ENCODE data around the gene AUH.

The AUH gene

DNA sequence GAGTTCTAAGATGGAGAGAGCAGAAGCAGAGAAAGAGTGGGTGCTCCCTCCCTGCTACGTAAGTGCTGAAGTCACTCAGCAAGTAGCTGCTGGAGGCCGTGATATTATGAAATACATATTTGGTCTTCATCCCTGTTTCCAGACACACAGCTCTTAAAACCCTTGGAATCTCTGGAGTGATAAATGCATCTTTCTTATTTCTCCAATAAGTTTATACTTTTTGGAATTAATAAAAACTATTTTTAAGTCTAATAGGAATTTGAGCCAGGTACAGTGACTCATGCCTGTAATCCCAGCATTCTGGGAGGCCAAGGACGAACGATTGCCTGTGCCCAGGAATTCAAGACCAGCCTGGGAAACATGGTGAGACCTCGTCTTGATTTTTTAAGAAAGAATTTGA, 60.6 kb downstream of the AUH start:
- no peak for DNase-seq (ENCODE audit: low read depth)
- H3K4me3 ChIP-seq (ENCODE audit: low read depth, low read length) = no peak overlapping the region
- TF ChIP-seq, protein P1, sequence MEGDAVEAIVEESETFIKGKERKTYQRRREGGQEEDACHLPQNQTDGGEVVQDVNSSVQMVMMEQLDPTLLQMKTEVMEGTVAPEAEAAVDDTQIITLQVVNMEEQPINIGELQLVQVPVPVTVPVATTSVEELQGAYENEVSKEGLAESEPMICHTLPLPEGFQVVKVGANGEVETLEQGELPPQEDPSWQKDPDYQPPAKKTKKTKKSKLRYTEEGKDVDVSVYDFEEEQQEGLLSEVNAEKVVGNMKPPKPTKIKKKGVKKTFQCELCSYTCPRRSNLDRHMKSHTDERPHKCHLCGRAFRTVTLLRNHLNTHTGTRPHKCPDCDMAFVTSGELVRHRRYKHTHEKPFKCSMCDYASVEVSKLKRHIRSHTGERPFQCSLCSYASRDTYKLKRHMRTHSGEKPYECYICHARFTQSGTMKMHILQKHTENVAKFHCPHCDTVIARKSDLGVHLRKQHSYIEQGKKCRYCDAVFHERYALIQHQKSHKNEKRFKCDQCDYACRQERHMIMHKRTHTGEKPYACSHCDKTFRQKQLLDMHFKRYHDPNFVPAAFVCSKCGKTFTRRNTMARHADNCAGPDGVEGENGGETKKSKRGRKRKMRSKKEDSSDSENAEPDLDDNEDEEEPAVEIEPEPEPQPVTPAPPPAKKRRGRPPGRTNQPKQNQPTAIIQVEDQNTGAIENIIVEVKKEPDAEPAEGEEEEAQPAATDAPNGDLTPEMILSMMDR (IDR thresholded peaks at IDR 0.05; ENCODE audit: control insufficient read depth, extremely low read depth, insufficient read depth) = no peak

DNA sequence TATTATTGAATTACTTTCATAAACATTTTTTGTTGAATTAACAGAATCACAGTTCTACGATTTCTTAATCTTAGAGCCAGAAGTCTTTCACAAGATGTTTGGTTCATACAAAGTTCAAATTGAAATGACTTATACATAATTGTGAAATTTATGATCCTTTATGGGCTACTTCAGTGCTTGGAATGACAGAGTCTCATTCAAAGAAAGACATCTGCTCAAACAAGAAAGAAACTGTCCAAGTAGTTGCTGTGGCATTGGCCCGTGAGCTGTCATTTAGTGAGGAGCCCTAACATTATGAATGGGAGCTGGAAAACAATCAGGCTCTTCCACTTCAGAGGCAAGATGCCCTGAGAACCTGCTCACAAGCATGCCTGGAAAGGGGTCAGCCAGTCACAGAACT, 63.4 kb downstream of the AUH start:
- no peak for DNase-seq (ENCODE audit: low read depth)
- TF ChIP-seq, protein P1 (IDR thresholded peaks at IDR 0.05; ENCODE audit: control insufficient read depth, extremely low read depth, insufficient read depth) = no peak
- H3K4me3 ChIP-seq (ENCODE audit: low read depth, low read length) = no peak overlapping the region

DNA sequence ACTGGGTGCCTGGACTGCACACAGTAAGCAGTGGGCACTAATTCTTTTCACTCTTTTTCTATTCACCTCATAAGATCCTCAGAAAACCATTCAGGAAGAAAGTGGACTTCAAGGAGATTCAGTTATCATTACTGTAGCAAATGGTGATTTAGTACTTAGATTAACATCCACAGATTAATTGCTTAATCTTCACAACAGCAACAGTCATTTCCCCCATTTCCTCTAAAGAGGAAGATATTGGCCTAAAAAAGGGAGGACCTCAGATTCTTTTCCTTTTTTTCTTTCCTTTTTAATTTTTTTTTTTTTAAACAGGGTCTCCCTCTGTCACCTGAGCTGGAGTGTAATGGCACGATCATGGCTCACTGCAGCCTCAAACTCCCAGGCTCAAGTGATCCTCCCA, 64.4 kb downstream of the AUH start:
- H3K4me3 ChIP-seq (ENCODE audit: low read depth, low read length) = no peak overlapping the region
- DNase-seq (ENCODE audit: low read depth) = no peak
- TF ChIP-seq, protein P1 (IDR thresholded peaks at IDR 0.05; ENCODE audit: control insufficient read depth, extremely low read depth, insufficient read depth) = no peak

DNA sequence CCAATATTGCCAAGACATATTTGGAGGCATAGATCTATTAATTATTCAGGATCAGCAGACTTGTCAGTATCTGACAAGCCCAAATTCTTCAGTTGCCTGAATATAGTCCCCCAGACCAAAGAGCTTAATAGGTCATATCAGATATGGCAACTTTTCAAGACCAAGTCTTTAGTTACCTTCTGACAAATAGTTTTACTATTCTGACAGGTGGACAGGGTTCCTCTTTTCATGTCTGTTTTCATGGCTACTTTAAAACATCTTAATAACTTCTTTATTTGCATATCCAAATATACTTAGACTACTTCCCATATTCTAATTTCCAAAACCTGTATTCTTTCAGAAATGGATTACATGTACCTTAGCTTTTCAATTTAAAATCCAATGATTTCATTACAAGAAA, 65.4 kb downstream of the AUH start:
- TF ChIP-seq, protein P1 (IDR thresholded peaks at IDR 0.05; ENCODE audit: control insufficient read depth, extremely low read depth, insufficient read depth) = no peak
- no peak overlapping the region for H3K4me3 ChIP-seq (ENCODE audit: low read depth, low read length)
- no peak for DNase-seq (ENCODE audit: low read depth)

DNA sequence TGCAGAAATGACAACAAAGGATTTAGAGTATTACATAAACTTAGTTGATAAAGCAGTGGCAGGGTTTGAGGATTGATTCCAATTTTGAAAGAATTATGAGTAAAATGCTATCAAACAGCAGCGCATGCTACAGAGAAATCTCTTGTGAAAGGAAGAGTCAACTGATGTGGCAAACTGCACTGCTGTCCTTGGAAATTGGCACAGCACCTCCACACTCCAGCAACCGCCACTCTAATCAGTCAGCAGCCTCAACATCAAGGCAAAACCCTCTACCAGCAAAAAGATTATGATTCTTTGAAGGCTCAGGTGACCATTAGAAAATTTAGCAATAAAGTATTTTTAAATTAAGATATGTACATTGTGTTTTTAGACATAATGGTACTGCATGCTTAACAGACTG, 66.4 kb downstream of the AUH start:
- no peak for DNase-seq (ENCODE audit: low read depth)
- TF ChIP-seq, protein P1 (IDR thresholded peaks at IDR 0.05; ENCODE audit: control insufficient read depth, extremely low read depth, insufficient read depth) = no peak
- H3K4me3 ChIP-seq (ENCODE audit: low read depth, low read length) = no peak overlapping the region

DNA sequence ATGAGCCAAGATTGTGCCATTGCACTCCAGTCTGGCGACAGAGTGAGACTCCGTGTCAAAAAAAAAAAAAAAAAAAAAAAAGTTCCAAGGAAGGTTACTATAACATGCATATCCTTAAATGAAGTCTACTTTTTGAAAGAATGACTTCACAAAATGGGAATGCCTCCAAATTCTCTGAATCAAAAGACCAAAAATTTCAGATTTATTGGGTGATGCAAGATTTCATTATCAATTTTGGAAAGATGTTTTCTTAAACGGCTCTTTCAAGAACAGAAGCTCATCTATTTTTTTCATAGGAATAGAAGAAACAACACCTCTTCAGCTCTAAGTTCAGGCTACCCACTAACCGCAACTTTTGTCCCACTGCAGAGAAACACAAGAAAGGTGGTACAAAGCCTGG, 69.9 kb downstream of the AUH start:
- TF ChIP-seq, protein P1 (IDR thresholded peaks at IDR 0.05; ENCODE audit: control insufficient read depth, extremely low read depth, insufficient read depth) = no peak
- DNase-seq (ENCODE audit: low read depth) = no peak
- H3K4me3 ChIP-seq (ENCODE audit: low read depth, low read length) = no peak overlapping the region

DNA sequence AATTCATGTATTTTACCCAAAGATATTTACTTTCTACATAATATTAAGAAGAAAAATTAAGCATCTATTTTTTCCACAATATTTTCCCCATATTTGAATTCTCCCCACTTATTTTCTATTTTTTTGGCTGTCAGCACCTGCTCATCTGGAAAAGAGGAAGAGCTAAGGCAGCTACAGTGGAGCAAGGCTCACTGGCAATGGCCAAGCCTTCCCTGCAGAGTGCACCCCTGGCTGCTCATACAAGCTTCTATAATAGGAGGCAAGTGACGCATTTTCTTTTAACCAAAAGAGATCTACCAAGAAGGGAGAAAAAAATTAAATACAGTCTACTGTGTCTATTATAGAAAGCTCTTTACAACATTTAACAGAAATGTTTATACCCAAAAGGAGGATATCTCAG, 72.5 kb downstream of the AUH start:
- H3K4me3 ChIP-seq (ENCODE audit: low read depth, low read length) = no peak overlapping the region
- TF ChIP-seq, protein P1 (IDR thresholded peaks at IDR 0.05; ENCODE audit: control insufficient read depth, extremely low read depth, insufficient read depth) = no peak
- DNase-seq (ENCODE audit: low read depth) = no peak

All from LNCaP clone FGC (cell line).